Neutrophil (primary cell): ENCODE results near the gene CLCC1.

Experiments
- H3K27ac ChIP-seq: fragments of 200-600 bp; sonication (generic); 2 replicates; pipeline ENCODE4 v1.5.1; 2016; ENCODE audit warnings: mild to moderate bottlenecking, moderate library complexity
- H3K27me3 ChIP-seq: fragments of 200-600 bp; sonication (generic); 2 replicates; pipeline ENCODE4 v1.6.0; 2016; ENCODE audit warnings: mild to moderate bottlenecking
- H3K36me3 ChIP-seq: fragments of 200-600 bp; sonication (generic); 2 replicates; pipeline ENCODE4 v1.5.1; 2017
- H3K4me1 ChIP-seq, 2 experiments: fragments of 200-600 bp in 1 of 2; sonication (generic) in 1 of 2; 1 replicate in 1 of 2; 2 replicates in 1 of 2; pipeline versions ENCODE4 v1.5.1 to v1.6.1; 2013 to 2016; ENCODE audit warnings: low read depth in 1 of 2, low read length in 1 of 2, mild to moderate bottlenecking in 1 of 2, moderate library complexity in 1 of 2; ENCODE audit not compliant: control insufficient read depth in 1 of 2, insufficient read depth in 1 of 2
- H3K4me3 ChIP-seq, 2 experiments: fragments of 200-600 bp in 1 of 2; sonication (generic) in 1 of 2; 1 replicate in 1 of 2; 2 replicates in 1 of 2; pipeline ENCODE4 v1.5.1; 2013 to 2016; ENCODE audit warnings: low read depth in 1 of 2, low read length in 1 of 2, mild to moderate bottlenecking in 1 of 2, moderate library complexity in 1 of 2
- H3K9me3 ChIP-seq: fragments of 200-600 bp; sonication (generic); 2 replicates; pipeline ENCODE4 v1.5.1; 2016
- CTCF ChIP-seq: fragments of 200-600 bp; sonication (generic); IDR thresholded peaks from 2 replicates; pipeline ENCODE4 v1.5.1; 2016; ENCODE audit warnings: antibody characterized with exemption

The CLCC1 gene

GRCh38 chr1:108960719-108961118 lies 2.6 kb downstream of the CLCC1 start:
- H3K4me3 ChIP-seq: no peak overlapping the region
- no peaks in the 10 kb centered on the region for H3K9me3 ChIP-seq
- TF ChIP-seq CTCF: no peak
- H3K36me3 ChIP-seq: no peaks in the 10 kb centered on the region
- no peaks in the 10 kb centered on the region for H3K27me3 ChIP-seq
- peaks cover 20 to 21% of the 10 kb centered on the region in 2 experiments for H3K4me1 ChIP-seq
- H3K27ac ChIP-seq: no peak overlapping the region

- H3K27ac ChIP-seq: no peak overlapping the region
- no peaks in the 10 kb centered on the region for H3K36me3 ChIP-seq
- H3K9me3 ChIP-seq: no peaks in the 10 kb centered on the region
- H3K4me3 ChIP-seq: no peak overlapping the region
- TF ChIP-seq CTCF: no peak
- no peaks in the 10 kb centered on the region for H3K27me3 ChIP-seq
- peaks cover 11% of the 10 kb centered on the region in 2 experiments for H3K4me1 ChIP-seq
Measured at GRCh38 chr1:108957888-108958287, 5.4 kb downstream of the CLCC1 start.

GRCh38 chr1:108955881-108956280 lies 7.4 kb downstream of the CLCC1 start:
- Histone ChIP-seq H3K36me3 (no peaks in the 10 kb centered on the region), H3K27ac (no peak overlapping the region)
- TF ChIP-seq CTCF: no peak

GRCh38 chr1:108955111-108955510 lies 8.2 kb downstream of the CLCC1 start:
- H3K27me3 ChIP-seq: no peaks in the 10 kb centered on the region
- no peaks in the 10 kb centered on the region for H3K36me3 ChIP-seq
- no peak overlapping the region for H3K27ac ChIP-seq
- no peak overlapping the region for H3K4me3 ChIP-seq
- H3K4me1 ChIP-seq: no peaks in the 10 kb centered on the region
- no peak for TF ChIP-seq CTCF
- H3K9me3 ChIP-seq: no peaks in the 10 kb centered on the region

More at GRCh38 chr1:108955881-108956280, 7.4 kb downstream of the CLCC1 start:
- no peaks in the 10 kb centered on the region for H3K9me3 ChIP-seq
- no peaks in the 10 kb centered on the region for H3K27me3 ChIP-seq
- H3K4me3 ChIP-seq: no peak overlapping the region
- H3K4me1 ChIP-seq: no peaks in the 10 kb centered on the region

GRCh38 chr1:108953452-108953851 lies 9.8 kb downstream of the CLCC1 start:
- no peak for TF ChIP-seq CTCF

GRCh38 chr1:108951242-108951641 lies 12.0 kb downstream of the CLCC1 start:
- Histone ChIP-seq H3K27me3 (no peaks in the 10 kb centered on the region), H3K9me3 (no peaks in the 10 kb centered on the region), H3K4me1 (peaks cover 0 to 5% of the 10 kb centered on the region in 2 experiments), H3K27ac (no peak overlapping the region), H3K36me3 (no peaks in the 10 kb centered on the region), H3K4me3 (no peak overlapping the region)
- no peak for TF ChIP-seq CTCF

More at GRCh38 chr1:108953452-108953851, 9.8 kb downstream of the CLCC1 start:
- no peak overlapping the region for H3K27ac ChIP-seq
- no peaks in the 10 kb centered on the region for H3K9me3 ChIP-seq
- no peaks in the 10 kb centered on the region for H3K27me3 ChIP-seq
- H3K36me3 ChIP-seq: no peaks in the 10 kb centered on the region
- no peak overlapping the region for H3K4me3 ChIP-seq
- no peaks in the 10 kb centered on the region for H3K4me1 ChIP-seq
